ENCODE measurements around the gene DKK2.
"Not testable (repeated sequence)": the region's sequence is repeated elsewhere in the genome, so short reads cannot be mapped to it uniquely, and the experiment has no call there.

Gene DKK2

DNA sequence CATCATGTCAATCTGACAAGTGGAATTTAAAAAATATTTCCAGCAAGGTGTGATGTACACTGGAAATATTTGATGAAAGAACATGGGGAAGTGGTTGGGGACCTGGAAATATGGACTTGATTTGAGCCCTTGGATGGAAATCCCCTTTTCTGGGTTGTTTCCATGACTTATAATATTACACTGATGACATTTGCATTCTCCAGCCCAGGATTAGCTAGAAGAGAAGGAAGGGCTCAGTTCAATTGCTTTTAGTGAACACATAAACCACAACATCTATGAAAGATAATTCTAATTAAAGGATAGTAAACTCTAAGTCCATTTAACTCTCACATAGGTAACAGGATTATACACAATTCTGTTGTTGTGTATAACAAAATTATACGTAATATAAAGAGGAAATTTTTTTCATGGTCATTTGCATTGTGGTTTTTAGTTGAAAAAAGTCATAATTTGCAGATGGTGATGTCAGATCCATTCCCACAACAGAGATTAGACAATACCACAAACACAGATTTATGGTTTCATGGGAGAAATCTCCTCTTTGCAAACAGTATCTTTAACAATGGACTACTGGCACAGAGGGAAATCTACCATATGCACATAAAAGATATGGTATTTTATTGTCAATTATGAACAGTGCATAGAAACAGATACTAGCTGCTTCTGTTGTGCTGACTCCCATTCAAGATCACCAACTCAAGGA, 126.5 kb downstream of the DKK2 start:
- DNase-seq (ENCODE audit: low read depth in 3 of 3), result no peak

GRCh38 chr4:106908049-106908448, 128.1 kb downstream of the DKK2 start:
- DNase-seq (ENCODE audit: low read depth in 3 of 3), result not testable (repeated sequence)

DNA sequence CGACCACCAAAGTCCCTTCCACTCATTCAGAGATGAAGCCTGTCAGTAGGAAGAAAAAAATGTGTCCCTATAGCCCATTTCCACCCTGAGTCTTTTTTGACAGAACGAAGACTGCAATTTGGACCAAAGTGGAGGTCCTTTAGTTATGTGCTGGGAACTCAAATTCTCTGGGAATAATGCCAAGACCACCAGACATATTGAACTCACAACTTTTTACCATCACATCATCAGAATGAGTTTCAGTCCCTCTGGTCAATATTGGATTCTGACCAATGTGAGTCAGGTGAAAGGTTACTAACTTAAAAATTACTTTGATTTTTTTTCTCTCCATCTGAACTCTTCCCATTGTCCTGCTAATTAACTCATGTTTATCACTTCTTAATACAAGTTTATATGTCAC, 128.9 kb downstream of the DKK2 start:
- no peak for DNase-seq (ENCODE audit: low read depth in 3 of 3)

- no peak for DNase-seq (ENCODE audit: low read depth in 3 of 3)
These were observed 129.4 kb downstream of the DKK2 start for GRCh38 chr4:106906728-106907127.

- peak in 2 of 3 donors; percentile 2 to 12 for DNase-seq (ENCODE audit: low read depth in 3 of 3)
These were observed 137.4 kb downstream of the DKK2 start for GRCh38 chr4:106898621-106899230.

DNA sequence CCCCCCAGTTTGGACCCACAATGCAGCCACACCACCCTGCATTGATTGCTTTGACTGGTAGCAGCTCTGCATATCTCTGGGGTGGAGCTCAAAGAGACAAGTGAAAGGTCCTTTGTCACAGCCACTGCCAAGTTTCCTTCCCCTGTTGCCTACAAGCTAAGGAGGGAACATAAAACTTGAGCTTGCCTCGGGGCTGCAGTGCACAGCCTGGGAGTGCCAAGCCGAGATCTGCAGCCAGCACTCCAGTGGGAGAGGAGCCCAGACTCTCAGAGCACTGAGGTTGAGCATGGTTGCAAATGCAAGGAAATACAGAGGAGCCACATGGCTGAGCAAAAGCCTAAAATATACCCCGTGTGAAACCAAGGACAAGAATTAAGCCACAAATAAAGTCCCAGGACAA, 142.2 kb downstream of the DKK2 start:
- no peak for DNase-seq (ENCODE audit: low read depth in 3 of 3)

- DNase-seq (ENCODE audit: low read depth in 3 of 3), result no peak
These were observed 142.7 kb downstream of the DKK2 start for GRCh38 chr4:106893395-106893881.

DNA sequence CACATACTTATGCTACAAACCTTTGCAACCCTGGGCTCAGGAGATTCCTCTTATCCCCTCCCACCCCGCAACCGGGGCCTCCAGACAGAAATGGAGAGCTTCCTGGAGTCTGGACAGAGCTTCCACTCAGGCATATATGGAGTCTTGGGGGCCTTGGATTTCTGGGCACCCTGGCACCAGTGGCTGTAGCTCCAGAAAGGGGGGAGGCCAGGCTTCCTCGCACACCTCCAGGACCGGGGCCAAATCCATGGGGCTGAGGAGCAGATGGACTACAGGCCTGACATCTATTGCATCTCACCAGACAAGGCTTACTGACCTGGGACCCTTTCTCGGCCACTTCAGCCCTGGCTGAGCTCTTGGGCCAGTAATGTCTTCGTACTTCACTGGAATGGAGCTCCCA, 143.3 kb downstream of the DKK2 start:
- DNase-seq (ENCODE audit: low read depth in 3 of 3), result no peak

DNA sequence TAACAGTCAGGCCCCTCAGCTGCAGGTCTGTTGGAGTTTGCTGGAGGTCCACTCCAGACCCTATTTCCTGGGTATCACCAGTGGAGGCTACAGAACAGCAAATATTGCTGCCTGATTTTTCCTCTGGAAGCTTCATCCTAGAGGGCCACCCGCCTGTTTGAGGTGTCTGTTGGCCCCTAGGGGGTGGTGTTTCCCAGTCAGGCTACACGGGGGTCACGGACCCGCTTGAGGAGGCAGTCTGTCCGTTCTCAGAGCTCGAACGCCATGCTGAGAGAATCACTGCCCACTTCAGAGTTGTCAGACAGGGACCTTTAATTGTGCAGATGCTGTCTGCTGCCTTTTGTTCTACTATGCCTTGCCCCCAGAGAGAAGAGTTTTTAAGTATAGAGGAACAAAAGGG, 160.8 kb downstream of the DKK2 start:
- DNase-seq (ENCODE audit: low read depth in 3 of 3), result no peak
